PC-3 (cell line): ENCODE data around the gene CUL4A.

Experiments
- EZH2 ChIP-seq: fragments of 300-600 bp; sonication (generic); IDR thresholded peaks from one replicate; pipeline ENCODE4 v1.6.1; 2017; ENCODE audit warnings: antibody characterized with exemption, mild to moderate bottlenecking, low read length; ENCODE audit not compliant: unreplicated experiment
- TF ChIP-seq, protein P1 (sequence below): fragments of 300-600 bp; sonication (generic); conservative IDR thresholded peaks from 2 replicates; pipeline ENCODE4 v1.5.1; 2017; ENCODE audit warnings: antibody characterized with exemption, low read depth, mild to moderate bottlenecking, low read length

DNA sequence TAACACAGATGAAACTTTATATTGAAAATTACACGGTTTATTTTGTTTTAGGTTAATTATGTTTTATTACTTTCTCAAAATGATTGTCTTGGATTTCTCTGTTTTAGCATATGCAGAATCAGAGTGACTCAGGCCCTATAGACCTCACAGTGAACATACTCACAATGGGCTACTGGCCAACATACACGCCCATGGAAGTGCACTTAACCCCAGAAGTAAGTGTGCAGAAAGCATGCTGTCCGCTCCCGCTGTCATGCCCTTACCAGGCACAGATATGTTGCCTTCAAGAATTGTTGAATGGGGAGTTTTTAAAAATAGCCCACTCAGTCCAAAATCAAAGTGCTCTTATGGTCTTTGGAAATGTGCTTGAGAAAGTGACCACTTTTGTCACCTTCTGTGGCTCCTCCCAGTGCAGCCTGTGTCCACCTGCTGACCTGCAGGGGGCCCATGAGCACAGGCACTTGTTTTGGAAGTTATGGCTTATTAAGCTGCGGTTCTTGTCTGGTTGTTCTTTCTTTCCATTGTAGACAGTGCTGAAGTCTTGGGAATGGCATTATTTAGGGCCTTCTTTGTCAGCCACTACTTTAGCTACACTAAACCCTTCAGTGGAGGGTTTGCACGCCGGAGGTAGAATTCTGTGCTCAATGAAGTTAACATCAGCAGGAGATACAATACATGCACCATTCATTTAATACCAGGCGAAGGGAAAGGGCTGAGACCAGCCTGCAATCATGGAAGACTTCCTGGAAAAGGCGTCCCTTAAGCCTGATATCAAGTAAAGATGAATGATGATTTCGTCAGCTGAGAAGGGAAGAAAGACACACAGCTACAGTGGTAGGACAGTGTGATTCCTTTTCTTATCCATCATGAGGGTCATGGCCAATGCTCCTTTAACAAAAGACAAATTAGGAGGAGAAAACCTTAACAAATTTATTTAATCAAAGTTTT lies 36.7 kb downstream of the CUL4A start:
- TF ChIP-seq, protein P1, sequence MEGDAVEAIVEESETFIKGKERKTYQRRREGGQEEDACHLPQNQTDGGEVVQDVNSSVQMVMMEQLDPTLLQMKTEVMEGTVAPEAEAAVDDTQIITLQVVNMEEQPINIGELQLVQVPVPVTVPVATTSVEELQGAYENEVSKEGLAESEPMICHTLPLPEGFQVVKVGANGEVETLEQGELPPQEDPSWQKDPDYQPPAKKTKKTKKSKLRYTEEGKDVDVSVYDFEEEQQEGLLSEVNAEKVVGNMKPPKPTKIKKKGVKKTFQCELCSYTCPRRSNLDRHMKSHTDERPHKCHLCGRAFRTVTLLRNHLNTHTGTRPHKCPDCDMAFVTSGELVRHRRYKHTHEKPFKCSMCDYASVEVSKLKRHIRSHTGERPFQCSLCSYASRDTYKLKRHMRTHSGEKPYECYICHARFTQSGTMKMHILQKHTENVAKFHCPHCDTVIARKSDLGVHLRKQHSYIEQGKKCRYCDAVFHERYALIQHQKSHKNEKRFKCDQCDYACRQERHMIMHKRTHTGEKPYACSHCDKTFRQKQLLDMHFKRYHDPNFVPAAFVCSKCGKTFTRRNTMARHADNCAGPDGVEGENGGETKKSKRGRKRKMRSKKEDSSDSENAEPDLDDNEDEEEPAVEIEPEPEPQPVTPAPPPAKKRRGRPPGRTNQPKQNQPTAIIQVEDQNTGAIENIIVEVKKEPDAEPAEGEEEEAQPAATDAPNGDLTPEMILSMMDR: peak; percentile 61
- TF ChIP-seq EZH2: no peak
